ENCODE measurements around the gene SLC6A6.

Gene SLC6A6

DNA sequence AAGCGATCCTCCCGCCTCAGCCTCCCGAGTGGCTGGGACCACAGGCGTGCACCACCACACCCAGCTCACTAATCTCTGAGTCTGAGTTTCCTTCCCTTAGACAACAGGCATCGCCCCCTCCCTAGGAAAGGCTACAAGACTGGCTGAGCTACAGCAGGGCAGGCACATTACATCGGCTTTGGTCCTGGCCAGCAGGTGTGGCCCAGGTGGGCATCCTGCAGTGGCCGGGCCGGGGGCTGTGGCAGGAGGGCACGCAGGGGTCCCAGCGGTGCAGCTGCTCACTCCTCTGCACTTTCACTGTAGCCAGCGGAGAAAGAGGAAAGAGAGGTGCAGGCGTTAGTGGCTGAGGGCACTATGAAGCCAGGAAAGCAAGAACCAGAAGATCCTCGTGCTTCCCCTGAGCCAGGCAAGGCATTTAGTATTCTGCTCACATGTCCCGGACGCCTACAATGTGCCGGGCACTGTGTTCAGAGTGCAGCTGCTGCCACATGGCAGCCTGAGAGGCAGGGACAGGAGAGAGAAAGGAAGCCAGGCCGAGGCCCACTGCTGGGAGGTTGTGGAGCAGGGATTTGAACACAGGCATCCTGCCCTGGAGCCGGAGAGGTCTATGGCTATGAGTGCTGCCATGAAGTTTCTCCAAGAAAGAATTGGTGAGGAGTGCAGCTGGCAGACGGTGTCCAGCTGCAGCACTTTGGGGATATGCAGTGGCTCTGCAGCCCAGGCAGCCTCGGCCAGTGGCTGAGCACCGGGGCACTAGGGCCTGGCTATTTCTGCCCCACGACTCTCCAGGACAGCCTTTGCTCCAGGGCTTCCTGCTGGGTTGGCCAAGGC lies 115.4 kb downstream of the SLC6A6 start:
- Histone ChIP-seq H3K4me3 (ENCODE audit: low read length in 2 of 2) (no peak overlapping the region), H3K36me3 (ENCODE audit: control insufficient read depth in 2 of 2, insufficient read depth in 2 of 2, low read length in 2 of 2) (no peaks in the 10 kb centered on the region), H3K4me1 (ENCODE audit: control insufficient read depth, insufficient read depth, low read length) (peaks cover 8% of the 10 kb centered on the region), H3K9ac (ENCODE audit: low read length in 2 of 2) (no peak overlapping the region), H3K27me3 (ENCODE audit: control insufficient read depth in 1 of 2, insufficient read depth in 2 of 2, low read length in 2 of 2) (no peaks in the 10 kb centered on the region), H3K9me3 (ENCODE audit: control insufficient read depth in 2 of 2, low read length in 2 of 2) (no peaks in the 10 kb centered on the region), H3K27ac (ENCODE audit: low read length) (no peak overlapping the region)

DNA sequence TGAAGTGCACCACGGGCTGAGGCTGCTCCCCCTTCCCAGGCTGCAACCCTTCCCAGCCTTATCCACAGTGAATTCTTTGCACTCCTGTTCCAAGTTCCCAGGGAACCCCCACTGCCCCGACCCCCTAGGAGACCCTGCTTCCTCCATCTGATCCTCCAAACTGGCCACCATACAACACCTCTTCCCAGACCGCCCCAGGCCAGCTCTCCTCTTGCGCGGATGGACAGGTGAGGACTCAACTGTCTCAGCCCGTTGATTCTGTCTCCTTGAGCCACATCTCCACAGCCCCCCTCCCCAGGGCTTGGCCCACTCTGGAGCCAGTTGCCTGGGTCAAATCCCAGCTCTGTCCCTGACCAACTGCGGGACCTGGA lies 116.0 kb downstream of the SLC6A6 start:
- no peaks in the 10 kb centered on the region for H3K9me3 ChIP-seq (ENCODE audit: control insufficient read depth in 2 of 2, low read length in 2 of 2)
- H3K27me3 ChIP-seq (ENCODE audit: control insufficient read depth in 1 of 2, insufficient read depth in 2 of 2, low read length in 2 of 2), result no peaks in the 10 kb centered on the region
- H3K9ac ChIP-seq (ENCODE audit: low read length in 2 of 2), result no peak overlapping the region
- H3K27ac ChIP-seq (ENCODE audit: low read length), result no peak overlapping the region
- H3K4me3 ChIP-seq (ENCODE audit: low read length in 2 of 2), result no peak overlapping the region
- peaks cover 8% of the 10 kb centered on the region for H3K4me1 ChIP-seq (ENCODE audit: control insufficient read depth, insufficient read depth, low read length)
- H3K36me3 ChIP-seq (ENCODE audit: control insufficient read depth in 2 of 2, insufficient read depth in 2 of 2, low read length in 2 of 2), result no peaks in the 10 kb centered on the region

DNA sequence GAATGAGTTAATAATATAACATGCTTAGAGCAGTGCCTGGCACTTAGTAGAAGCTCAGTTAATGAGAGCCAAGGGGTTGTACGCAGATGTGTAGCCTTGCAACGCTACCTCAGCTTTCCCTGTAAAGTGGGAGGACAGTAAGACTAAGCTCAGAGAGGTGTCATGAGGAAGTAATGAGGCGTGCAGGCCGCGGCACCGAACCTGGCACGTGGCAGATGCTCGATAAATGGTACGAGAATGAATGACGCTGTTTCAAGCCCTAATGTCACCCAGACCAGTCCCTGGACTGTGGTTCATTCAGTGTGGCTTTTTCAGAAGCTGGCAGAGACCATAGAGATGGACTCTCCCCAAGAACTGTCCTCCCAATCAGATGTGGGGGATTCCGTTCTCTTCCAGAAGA lies 116.5 kb downstream of the SLC6A6 start:
- no peak overlapping the region for H3K27ac ChIP-seq (ENCODE audit: low read length)
- H3K36me3 ChIP-seq (ENCODE audit: control insufficient read depth in 2 of 2, insufficient read depth in 2 of 2, low read length in 2 of 2), result no peaks in the 10 kb centered on the region
- H3K4me1 ChIP-seq (ENCODE audit: control insufficient read depth, insufficient read depth, low read length), result peaks cover 8% of the 10 kb centered on the region
- H3K4me3 ChIP-seq (ENCODE audit: low read length in 2 of 2), result no peak overlapping the region
- H3K9me3 ChIP-seq (ENCODE audit: control insufficient read depth in 2 of 2, low read length in 2 of 2), result no peaks in the 10 kb centered on the region
- H3K9ac ChIP-seq (ENCODE audit: low read length in 2 of 2), result no peak overlapping the region
- no peaks in the 10 kb centered on the region for H3K27me3 ChIP-seq (ENCODE audit: control insufficient read depth in 1 of 2, insufficient read depth in 2 of 2, low read length in 2 of 2)

DNA sequence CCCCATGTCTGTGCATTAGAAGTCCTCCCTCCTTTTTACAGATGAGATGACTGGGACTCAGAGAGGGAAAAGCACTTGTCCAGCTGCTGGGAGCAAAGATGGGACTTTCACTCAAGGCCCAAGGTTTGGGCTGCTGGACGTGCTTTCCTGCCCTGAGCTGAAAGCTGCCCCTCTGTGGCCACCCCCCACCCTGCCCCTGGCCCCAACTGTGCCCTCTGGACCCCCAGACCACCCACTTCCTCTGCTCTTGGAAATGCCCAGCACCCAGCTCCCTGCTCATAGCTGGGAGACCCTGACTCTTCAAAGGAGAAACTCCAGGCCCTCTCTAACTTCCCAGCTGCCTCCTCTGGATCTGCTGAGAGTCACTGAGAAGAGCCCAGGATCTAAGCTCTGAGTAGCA lies 117.0 kb downstream of the SLC6A6 start:
- Histone ChIP-seq H3K9ac (ENCODE audit: low read length in 2 of 2) (no peak overlapping the region), H3K4me3 (ENCODE audit: low read length in 2 of 2) (no peak overlapping the region), H3K4me1 (ENCODE audit: control insufficient read depth, insufficient read depth, low read length) (peaks cover 8% of the 10 kb centered on the region), H3K27me3 (ENCODE audit: control insufficient read depth in 1 of 2, insufficient read depth in 2 of 2, low read length in 2 of 2) (no peaks in the 10 kb centered on the region), H3K27ac (ENCODE audit: low read length) (no peak overlapping the region), H3K9me3 (ENCODE audit: control insufficient read depth in 2 of 2, low read length in 2 of 2) (no peaks in the 10 kb centered on the region), H3K36me3 (ENCODE audit: control insufficient read depth in 2 of 2, insufficient read depth in 2 of 2, low read length in 2 of 2) (no peaks in the 10 kb centered on the region)

DNA sequence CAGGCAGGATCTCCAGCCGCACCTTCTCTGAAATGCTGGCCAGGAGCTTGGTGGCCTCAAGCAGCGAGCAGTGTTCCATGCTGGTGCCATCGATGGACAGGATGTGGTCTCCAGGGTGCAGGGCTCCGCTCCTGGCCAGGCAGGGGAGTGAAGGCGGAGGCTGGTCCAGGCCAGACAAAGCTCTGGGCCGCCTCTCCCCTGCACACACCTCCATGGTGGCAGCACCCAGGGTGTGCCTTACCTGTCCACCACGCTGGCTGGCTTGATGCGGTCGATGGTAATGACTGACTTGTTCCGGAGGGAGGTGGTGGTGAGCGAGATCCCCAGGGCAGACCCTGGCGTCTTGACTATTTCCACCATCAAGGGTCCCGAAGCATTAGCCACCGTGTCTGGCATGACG lies 117.7 kb downstream of the SLC6A6 start:
- Histone ChIP-seq H3K27ac (ENCODE audit: low read length) (no peak overlapping the region), H3K9ac (ENCODE audit: low read length in 2 of 2) (no peak overlapping the region)

DNA sequence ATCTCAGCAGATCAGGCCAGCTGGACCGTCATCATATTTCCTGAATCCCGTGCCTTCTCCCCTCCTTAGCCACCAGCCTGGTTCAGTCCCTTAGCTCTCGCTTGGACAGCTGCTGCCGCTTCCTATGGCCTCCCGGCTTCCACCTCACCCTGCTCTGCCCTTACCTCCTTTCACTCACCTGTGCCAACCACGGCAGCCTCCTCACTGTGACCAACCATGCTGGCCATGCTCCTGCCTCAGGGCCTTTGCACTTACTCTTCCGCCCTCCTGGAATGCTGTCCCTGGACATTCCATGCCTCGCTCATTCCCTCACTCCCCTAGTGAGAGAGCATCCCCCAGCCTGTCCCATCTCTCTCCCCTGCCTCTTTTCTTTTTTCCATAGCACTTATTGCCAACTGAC lies 118.6 kb downstream of the SLC6A6 start:
- Histone ChIP-seq H3K4me3 (ENCODE audit: low read length in 2 of 2) (no peak overlapping the region), H3K27ac (ENCODE audit: low read length) (no peak overlapping the region), H3K36me3 (ENCODE audit: control insufficient read depth in 2 of 2, insufficient read depth in 2 of 2, low read length in 2 of 2) (no peaks in the 10 kb centered on the region), H3K9ac (ENCODE audit: low read length in 2 of 2) (no peak overlapping the region), H3K4me1 (ENCODE audit: control insufficient read depth, insufficient read depth, low read length) (peaks cover 14% of the 10 kb centered on the region), H3K9me3 (ENCODE audit: control insufficient read depth in 2 of 2, low read length in 2 of 2) (no peaks in the 10 kb centered on the region), H3K27me3 (ENCODE audit: control insufficient read depth in 1 of 2, insufficient read depth in 2 of 2, low read length in 2 of 2) (no peaks in the 10 kb centered on the region)

More for the DNA sequence above, 117.7 kb downstream of the SLC6A6 start:
- no peak overlapping the region for H3K4me3 ChIP-seq (ENCODE audit: low read length in 2 of 2)
- H3K4me1 ChIP-seq (ENCODE audit: control insufficient read depth, insufficient read depth, low read length), result peaks cover 8% of the 10 kb centered on the region
- H3K27me3 ChIP-seq (ENCODE audit: control insufficient read depth in 1 of 2, insufficient read depth in 2 of 2, low read length in 2 of 2), result no peaks in the 10 kb centered on the region
- H3K9me3 ChIP-seq (ENCODE audit: control insufficient read depth in 2 of 2, low read length in 2 of 2), result no peaks in the 10 kb centered on the region
- no peaks in the 10 kb centered on the region for H3K36me3 ChIP-seq (ENCODE audit: control insufficient read depth in 2 of 2, insufficient read depth in 2 of 2, low read length in 2 of 2)

DNA sequence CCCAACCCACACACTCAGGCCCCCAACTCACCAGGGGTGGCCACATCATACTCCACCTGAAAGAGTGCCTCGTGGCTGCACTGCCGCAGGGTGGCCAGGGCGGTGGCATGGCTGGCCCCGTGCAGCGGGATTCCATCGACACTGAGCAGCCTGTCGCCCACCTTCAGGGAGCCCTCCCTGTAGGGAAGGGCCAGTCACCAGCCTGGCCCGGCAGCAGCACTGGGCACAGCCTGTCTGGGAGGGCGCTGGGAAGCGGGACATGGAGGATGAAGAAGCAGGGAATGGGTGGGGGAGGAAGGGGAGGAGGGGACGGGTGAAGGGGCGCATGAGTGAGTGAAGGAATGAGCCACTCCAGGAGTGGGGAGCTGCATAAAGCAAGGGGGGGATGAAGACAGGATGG lies 119.2 kb downstream of the SLC6A6 start:
- Histone ChIP-seq H3K27ac (ENCODE audit: low read length) (no peak overlapping the region), H3K4me1 (ENCODE audit: control insufficient read depth, insufficient read depth, low read length) (peaks cover 14% of the 10 kb centered on the region), H3K27me3 (ENCODE audit: control insufficient read depth in 1 of 2, insufficient read depth in 2 of 2, low read length in 2 of 2) (no peaks in the 10 kb centered on the region), H3K4me3 (ENCODE audit: low read length in 2 of 2) (no peak overlapping the region), H3K9ac (ENCODE audit: low read length in 2 of 2) (no peak overlapping the region), H3K9me3 (ENCODE audit: control insufficient read depth in 2 of 2, low read length in 2 of 2) (no peaks in the 10 kb centered on the region), H3K36me3 (ENCODE audit: control insufficient read depth in 2 of 2, insufficient read depth in 2 of 2, low read length in 2 of 2) (no peaks in the 10 kb centered on the region)

DNA sequence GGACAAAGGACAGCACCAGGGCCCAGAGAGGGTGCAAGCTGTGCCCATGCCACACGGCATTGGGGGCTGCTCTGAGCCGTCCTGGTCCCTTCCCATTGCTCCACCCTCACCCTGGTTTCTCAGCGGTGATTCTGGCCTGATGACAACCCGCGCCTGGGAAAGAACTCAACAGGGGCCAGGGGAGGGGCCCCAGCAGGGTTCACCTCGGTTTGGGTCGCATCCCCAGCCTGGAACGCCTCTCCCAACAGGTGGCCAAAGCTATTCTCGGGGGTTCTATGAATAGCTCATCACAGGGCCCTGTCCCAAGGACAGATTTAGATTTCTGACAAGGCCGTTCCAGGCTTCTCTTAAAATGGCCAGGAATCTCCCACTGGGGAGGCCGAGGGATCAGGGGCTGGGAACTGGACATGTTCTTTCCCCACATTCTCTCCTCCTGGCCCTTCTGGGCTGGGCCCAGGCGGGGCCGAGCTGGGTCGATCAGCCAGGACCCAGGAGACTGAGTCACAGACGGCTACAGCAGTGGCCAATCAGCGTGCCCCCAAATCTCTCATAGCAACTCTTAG lies 119.8 kb downstream of the SLC6A6 start:
- peaks cover 14% of the 10 kb centered on the region for H3K4me1 ChIP-seq (ENCODE audit: control insufficient read depth, insufficient read depth, low read length)
- no peak overlapping the region for H3K4me3 ChIP-seq (ENCODE audit: low read length in 2 of 2)
- no peak overlapping the region for H3K27ac ChIP-seq (ENCODE audit: low read length)
- no peak overlapping the region for H3K9ac ChIP-seq (ENCODE audit: low read length in 2 of 2)
- no peaks in the 10 kb centered on the region for H3K27me3 ChIP-seq (ENCODE audit: control insufficient read depth in 1 of 2, insufficient read depth in 2 of 2, low read length in 2 of 2)
- H3K9me3 ChIP-seq (ENCODE audit: control insufficient read depth in 2 of 2, low read length in 2 of 2), result no peaks in the 10 kb centered on the region
- no peaks in the 10 kb centered on the region for H3K36me3 ChIP-seq (ENCODE audit: control insufficient read depth in 2 of 2, insufficient read depth in 2 of 2, low read length in 2 of 2)

DNA sequence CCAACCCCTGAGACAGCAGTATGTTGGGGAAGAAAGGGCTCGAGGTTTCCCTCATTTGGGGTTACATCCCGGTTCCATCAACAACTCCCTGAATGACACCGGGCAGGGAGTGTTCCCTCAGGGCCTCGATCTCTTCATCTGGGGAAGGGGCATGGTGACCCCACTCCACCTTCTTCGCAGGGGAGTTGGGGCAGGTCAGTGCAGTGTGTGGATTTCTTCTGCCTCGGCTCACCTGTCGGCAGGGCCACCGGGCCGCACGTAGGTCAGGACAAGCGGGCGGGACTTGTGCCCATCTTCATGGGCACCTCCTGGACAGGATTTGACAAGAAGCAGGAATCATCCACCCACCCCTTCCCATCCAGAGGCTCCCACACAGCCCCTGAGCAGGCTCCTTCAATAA lies 120.4 kb downstream of the SLC6A6 start:
- Histone ChIP-seq H3K27ac (ENCODE audit: low read length) (no peak overlapping the region), H3K36me3 (ENCODE audit: control insufficient read depth in 2 of 2, insufficient read depth in 2 of 2, low read length in 2 of 2) (no peaks in the 10 kb centered on the region), H3K4me1 (ENCODE audit: control insufficient read depth, insufficient read depth, low read length) (peaks cover 14% of the 10 kb centered on the region), H3K4me3 (ENCODE audit: low read length in 2 of 2) (no peak overlapping the region), H3K9me3 (ENCODE audit: control insufficient read depth in 2 of 2, low read length in 2 of 2) (no peaks in the 10 kb centered on the region), H3K27me3 (ENCODE audit: control insufficient read depth in 1 of 2, insufficient read depth in 2 of 2, low read length in 2 of 2) (no peaks in the 10 kb centered on the region), H3K9ac (ENCODE audit: low read length in 2 of 2) (no peak overlapping the region)

DNA sequence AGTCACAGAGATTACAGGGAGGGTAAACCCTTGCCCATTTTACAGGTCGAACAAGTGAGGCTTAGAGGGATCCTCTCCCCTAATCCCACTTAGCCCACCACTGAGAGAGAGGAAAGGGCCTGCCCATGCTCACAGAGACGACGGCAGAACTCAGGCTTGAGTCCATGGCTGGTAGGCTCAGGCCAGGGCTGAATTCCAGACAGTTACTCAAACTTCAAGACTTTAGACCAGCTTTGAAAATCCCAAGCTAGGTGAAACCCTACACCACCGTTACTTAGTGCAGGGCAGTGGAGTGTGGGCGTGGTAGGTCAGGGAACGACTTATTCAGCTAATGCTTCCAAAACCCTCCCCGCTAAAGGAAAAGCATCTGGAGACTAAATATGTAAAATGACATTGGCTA lies 121.4 kb downstream of the SLC6A6 start:
- no peak overlapping the region for H3K9ac ChIP-seq (ENCODE audit: low read length in 2 of 2)
- peaks cover 14% of the 10 kb centered on the region for H3K4me1 ChIP-seq (ENCODE audit: control insufficient read depth, insufficient read depth, low read length)
- H3K36me3 ChIP-seq (ENCODE audit: control insufficient read depth in 2 of 2, insufficient read depth in 2 of 2, low read length in 2 of 2), result no peaks in the 10 kb centered on the region
- no peak overlapping the region for H3K4me3 ChIP-seq (ENCODE audit: low read length in 2 of 2)
- H3K27ac ChIP-seq (ENCODE audit: low read length), result no peak overlapping the region
- no peaks in the 10 kb centered on the region for H3K27me3 ChIP-seq (ENCODE audit: control insufficient read depth in 1 of 2, insufficient read depth in 2 of 2, low read length in 2 of 2)
- H3K9me3 ChIP-seq (ENCODE audit: control insufficient read depth in 2 of 2, low read length in 2 of 2), result no peaks in the 10 kb centered on the region

DNA sequence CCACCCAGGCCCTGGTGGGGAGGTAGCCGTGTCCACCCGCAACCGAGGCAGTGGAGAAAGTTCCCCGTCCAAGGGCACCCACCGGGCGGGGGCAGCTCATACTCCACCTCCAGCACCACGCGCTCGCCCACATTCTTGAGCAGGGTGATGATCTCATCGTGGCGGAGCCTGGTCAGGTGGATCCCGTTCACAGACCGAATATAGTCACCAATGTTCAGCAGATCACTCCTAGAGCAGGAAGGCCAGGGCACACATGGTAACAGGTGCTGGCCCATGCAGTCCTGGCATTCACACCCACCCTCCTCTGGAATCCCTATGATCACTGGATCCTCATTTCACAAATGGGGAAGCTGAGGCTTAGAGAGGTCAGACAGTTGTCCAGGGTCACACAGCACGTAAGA lies 121.9 kb downstream of the SLC6A6 start:
- Histone ChIP-seq H3K9ac (ENCODE audit: low read length in 2 of 2) (no peak overlapping the region), H3K9me3 (ENCODE audit: control insufficient read depth in 2 of 2, low read length in 2 of 2) (no peaks in the 10 kb centered on the region), H3K36me3 (ENCODE audit: control insufficient read depth in 2 of 2, insufficient read depth in 2 of 2, low read length in 2 of 2) (no peaks in the 10 kb centered on the region), H3K27me3 (ENCODE audit: control insufficient read depth in 1 of 2, insufficient read depth in 2 of 2, low read length in 2 of 2) (no peaks in the 10 kb centered on the region), H3K4me3 (ENCODE audit: low read length in 2 of 2) (no peak overlapping the region), H3K27ac (ENCODE audit: low read length) (no peak overlapping the region), H3K4me1 (ENCODE audit: control insufficient read depth, insufficient read depth, low read length) (peaks cover 14% of the 10 kb centered on the region)

Data from stomach smooth muscle (tissue), 2 donors.